Epithelial cell of prostate (primary cell): ENCODE results near the gene ABLIM2.

Experiments used
- DNase-seq: peaks from one replicate; pipeline ENCODE4 v3.0.0-alpha.2; 2011; ENCODE audit warnings: low read depth, low spot score
- H3K27ac ChIP-seq: fragments of 450-650 bp; 2 replicates; pipeline ENCODE4 v1.5.1; 2017; ENCODE audit warnings: mild to moderate bottlenecking

Gene ABLIM2

DNA sequence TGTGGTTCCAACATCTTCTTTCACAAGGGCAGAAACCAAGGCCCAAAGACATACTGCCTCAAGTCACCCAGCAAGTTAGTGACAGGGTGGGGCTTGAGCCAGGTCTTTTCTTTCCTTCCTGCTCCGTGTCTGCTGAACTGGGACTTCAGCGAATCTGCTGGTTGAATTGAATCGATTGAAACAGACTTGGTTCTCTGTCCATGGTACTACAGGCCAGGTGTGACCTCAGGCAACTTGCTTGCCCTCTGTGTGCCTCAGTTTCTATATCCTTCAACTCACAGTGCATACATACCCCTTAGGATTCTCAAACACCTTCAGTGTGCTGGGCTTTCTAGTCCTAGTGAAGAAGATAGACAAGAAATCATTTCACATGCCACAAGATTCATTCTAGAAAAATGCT, 2.0 kb upstream of the ABLIM2 start:
- no peak overlapping the region for H3K27ac ChIP-seq
- no peak for DNase-seq

DNA sequence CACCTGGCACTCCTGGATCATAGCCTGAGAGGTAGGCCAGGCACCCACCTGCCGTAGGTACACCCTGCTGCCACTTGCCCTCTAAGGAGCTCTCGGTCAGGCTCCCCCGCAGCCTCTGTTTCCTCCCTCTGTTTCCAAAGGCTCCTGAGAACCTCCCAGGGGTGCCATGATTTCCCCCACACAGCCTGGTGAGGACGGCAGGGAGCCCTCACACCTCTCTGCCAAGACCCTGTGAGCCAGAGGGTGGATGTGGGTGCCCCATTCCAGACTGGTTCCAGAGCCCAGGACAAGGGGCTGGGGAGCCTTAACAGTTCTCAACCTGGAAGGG, 1.6 kb upstream of the ABLIM2 start:
- H3K27ac ChIP-seq, result no peak overlapping the region
- DNase-seq, result no peak

DNA sequence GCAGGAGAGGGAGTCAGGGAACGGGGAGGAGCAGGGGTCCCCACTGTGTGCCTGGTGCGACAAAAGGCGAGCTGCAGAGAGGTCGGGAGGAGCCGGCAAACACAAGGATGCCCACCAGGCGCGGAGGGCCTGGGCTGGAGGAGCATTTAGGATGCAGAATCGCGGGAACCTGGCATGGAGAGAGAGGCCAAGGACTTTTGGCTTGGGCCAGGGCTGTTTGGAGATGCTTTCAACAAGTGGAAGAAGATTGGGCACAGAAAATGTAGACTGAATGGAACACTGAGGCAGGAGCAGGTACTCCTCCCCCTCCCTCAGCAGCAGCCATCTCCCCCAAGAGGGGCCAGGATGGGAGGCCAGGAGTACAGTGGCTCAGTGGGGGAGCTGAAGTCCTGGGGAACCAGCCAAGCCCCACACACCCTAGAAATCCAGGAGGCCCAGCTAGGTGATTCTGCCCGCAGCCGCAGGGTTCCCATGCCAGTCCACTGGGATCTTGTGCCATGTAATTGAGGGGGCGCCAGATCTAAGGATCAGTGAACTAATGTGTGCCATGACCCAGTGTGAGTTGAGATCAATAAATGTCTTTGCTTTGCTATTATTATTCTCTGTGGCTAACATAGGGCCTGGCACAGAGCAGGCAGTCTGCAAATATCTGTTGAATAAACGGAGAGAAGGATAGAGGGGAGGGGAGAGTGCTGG, 1.1 kb upstream of the ABLIM2 start:
- DNase-seq, result no peak
- H3K27ac ChIP-seq, result no peak overlapping the region

DNA sequence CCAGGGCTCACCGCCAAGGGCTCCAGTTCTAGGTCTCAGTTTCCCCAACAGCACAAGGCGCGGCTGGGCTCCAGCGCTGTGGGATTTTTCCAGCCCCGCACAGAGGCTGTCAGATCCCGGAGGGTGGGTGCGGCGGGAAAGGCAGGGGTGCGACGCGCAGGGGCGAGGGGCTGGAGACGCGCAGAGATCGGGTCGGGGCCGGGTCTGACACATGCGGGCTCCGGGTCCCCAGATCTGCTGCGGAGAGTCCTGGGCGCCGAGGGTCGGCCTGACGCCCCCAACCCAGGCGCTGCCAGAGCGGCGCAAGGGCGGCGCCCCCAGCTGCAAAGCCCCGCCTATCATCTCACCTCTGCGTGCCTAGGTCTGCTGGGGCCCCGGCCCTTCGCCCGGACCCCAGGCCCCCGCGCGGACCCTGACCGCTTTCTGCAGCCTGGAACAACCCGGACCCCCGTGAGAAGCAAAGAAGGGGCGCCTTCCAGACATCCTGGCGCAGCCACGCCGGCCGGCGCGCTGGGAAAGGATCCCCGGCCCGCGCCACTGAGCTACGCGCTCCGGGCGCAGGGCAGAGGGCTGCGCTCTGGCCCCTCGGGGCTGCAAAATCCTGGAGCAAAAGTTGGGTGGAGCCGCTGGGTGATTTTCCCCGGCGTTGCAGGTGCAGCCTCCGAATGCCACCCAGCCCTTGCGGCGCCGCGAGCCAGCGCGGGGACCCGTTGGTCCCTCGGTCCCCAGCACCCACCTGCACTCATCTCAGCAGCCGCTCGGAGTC, 486 bp downstream of the ABLIM2 start:
- no peak overlapping the region for H3K27ac ChIP-seq
- DNase-seq, result no peak

DNA sequence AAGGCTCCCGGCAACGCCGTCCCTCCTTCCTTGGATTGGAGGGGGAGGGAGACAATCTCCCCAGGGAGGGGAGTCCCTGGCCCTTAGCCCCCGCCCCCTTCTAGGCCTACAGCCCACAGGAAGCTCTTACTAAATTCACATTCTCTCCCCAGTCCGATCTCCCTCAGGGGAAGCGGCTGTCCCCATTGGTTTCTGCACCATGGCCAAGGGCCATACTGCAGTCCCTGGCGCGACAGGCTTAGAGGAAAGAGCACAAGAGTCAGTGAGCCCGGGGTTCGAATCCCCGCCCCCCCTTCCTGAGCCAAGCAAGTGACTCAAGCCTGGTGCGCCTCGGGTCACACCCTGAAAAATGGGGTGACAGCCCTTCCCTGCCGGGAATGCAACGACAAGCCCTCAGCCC, 1.1 kb downstream of the ABLIM2 start:
- H3K27ac ChIP-seq, result no peak overlapping the region
- DNase-seq, result no peak

DNA sequence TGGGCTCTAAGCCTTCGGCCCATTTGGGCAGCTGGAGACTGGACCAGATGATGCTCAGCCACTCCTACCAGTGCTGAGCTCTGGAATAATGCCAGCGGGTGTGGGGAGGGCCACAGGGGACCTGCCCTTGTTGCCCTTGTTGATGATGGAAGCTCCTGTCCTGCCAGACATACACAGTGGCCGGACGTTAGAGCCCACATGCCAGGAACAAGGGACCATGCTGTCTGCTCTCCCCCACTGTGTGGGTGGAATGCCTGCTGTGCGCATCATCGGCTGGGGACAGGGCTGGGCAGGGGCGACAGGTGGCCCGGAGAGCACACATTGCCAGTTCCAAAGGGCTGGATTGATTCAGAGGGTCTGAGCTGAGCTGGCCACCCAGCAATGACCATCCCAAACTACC, 2.0 kb downstream of the ABLIM2 start:
- no peak overlapping the region for H3K27ac ChIP-seq
- DNase-seq, result no peak

DNA sequence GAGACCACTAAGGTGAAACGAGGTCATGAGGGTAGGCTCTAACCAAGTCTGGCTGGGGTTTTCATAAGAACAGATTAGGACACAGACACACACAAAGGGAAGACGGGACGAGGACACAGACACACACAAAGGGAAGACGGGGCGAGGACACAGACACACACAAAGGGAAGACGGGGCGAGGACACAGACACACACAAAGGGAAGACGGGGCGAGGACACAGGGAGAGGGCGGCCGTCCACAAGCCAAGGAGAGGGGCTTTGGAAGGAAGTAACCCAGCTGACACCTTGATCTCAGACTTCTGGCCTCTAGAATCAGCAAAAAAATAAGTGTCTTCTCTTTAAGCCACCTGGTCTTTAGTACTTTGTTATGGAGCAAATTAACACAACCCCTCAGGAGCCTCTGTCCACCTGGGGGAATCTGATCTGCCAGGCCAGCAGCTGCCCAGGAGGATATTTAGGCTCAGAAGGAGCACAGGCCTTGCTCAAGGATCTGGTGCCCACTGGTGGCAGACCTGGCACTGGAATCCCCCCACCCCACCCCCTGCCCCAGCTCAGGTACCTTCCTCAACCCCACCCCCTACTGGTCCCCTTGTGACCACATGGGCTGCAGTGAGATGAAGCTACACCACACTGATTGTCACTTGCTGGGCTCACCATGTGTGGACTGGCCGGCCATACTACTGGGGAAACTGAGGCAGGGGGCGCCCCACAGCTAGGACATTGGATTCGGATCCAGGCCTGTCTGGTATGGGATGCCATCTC, 2.8 kb downstream of the ABLIM2 start:
- H3K27ac ChIP-seq, result no peak overlapping the region
- DNase-seq, result no peak

DNA sequence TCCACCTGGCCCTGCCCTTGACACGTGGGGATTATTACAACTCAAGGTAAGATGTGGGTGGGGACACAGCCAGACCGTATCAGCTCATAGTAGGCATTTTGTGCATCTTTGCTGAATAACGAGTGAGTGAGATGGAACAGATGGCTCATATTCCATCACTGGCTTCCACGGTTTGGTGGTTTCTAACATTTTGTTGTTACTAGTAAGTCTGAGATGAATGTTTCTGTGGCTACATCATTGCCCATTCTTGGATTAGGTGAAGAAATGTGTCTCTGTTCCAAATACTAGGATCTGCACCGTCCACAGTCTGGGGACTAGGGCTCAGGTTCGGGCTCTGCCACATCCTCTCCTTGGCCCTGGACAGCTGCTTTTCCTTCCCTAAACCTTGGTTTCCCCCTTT, 3.6 kb downstream of the ABLIM2 start:
- no peak overlapping the region for H3K27ac ChIP-seq
- DNase-seq, result no peak

DNA sequence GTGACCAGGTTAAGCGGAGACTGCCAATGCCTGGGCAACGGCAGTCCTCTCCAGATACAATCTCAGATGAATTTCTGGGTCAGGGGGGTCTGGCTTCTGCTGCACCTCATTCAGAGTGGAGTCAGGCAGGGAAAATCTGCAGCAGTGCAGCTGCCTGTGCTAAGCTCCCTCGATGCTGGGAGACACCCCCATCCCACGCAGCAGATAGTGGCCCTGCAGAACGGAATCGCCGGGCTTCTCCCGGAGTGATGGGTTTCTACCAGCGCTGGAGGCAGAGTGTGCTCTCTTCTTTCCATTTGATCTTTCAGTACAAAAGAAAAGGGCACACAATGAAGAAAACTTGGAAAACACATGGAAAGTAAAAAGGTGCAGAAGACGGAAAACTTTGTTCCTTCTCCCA, 5.2 kb downstream of the ABLIM2 start:
- H3K27ac ChIP-seq, result no peak overlapping the region
- no peak for DNase-seq

DNA sequence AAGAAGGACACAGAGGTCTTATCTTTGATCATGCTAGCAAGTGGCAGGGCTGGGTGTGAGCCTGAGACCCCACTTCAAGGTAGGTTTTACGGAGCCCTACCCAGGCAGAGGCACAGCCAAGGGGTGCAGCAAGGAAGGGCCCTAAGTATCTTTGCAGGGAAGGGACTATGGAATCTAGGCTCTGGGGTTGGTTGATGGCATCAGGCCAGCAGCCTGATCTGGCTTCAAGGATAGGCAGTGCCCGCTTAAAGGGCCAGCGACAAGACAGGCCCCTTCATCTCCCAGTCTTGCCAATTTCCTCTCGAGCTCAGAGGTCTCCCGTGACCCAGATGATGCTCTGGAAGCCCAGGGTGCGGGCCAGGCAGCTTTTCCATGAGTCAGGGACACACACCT, 5.8 kb downstream of the ABLIM2 start:
- no peak for DNase-seq
- no peak overlapping the region for H3K27ac ChIP-seq

DNA sequence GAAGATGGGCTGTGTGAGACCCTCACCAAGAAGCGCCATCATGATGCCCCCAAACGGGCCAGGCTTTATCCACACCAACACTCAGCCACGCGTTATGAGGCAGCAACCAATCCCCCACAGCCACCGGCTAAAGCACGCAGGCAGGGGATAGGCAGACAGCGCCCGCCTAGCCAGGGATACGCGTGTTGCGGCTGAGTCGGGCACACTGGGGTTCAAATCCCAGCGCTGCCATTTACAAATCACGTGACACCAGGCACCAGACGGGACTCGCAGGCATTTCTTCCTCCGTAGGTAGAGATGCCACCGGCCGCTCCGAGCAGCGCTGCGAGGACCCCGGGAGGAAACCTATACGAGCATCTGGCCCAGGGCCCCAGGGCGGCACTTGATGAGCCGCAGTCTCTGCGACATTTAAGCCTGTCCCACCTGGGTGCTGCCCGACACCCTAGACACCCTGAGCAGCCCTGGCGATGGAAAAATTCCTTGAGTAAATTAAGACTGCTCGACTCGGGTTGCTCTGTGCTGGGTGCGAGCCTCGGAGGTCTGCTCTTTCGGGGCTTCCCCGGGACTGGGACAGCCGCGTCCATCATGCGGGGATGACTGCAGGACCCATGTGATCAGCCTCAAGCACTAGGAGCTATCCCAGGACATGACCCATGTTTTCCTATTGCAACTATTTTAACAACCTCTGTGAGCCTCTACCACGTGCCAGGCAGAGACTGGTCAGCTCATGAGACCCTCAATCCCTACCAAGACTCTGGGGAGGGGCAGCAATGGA, 6.3 kb downstream of the ABLIM2 start:
- H3K27ac ChIP-seq, result no peak overlapping the region
- DNase-seq, result no peak

DNA sequence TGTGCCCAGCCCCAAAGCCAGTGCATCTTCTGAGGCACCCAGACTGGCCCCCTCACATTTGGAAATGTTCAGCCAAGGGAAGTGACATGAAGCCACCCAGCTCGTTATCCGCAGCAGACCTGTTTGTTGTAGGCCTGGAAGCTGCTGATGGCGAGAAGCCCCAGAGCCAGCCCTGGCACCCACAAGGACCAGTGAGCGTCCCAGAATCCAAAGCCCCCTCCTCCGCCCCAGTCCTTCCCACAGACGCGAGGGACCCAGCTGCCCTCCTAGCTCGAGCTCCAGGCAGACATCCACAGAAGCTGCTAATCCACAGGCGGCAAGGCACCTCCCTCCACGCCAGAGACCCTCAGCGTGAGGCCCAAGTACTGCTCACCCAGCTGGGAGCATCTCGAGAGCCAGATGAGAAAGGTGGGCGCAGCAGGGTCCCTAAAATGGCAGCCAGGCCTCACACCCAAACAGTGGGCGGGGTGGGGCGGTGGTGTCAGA, 7.4 kb downstream of the ABLIM2 start:
- no peak for DNase-seq
- H3K27ac ChIP-seq, result no peak overlapping the region

DNA sequence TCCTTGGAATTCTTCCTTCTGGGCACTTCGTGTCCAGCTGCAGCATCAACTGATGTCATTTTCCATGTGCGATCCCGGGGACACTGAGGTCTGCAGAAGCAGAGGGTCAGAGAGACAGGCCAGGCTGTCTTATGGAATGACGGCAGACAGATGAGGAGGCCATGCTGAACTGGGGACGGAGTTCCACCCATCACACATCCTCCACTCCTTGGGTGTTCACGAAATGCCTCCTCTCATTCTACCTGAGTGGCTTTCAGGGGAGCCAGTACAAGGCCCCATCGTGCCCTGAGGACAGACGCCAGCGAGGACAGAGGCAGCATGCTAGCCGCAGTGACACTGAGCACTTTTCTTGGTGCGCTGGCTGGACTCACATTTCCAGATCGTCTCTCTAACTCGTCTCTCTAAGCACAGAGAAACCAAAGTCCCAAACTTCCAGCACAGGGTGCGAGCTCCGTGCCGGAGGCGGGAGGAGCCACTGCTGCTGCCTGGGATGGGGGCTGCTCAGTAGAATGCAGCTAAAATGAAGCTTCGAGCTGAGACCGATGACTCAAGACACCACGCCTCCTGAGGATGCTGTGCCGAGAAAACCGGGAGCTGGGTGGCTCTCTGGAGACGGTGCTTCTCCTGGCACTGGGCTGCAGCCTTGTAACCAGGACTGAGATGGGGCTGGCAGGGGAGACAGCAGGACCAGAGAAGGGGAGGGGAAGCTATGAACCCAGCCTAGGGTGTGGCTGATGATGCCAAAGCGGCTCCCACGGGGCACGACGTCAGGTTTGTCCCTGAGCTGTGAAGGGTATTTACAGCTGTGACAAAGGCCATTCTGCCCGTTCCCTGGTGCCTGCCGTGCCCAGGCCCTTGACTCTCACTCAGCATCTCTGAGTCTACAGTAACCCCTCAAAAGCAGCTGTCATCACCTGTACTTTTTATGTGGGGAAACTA, 8.2 kb downstream of the ABLIM2 start:
- no peak for DNase-seq
- H3K27ac ChIP-seq, result no peak overlapping the region

DNA sequence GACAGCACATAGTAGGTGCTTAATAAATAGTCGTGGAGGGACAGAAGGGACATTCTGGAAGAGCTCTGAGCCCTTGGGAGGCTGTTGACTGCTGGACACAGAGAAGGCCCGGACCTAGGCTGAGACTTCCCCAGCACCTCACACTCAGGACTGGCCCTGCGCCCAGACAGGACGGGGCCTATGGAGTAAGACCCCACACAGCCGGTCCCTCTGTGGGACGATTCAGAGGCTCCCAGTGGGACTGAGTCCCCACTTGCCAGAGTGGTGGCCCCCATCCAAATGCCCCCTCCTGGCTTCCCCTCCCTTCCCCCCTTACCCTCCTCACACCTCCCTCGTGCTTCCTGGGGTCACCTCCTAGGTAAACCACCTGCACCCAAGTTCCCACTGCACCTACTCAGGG, 8.9 kb downstream of the ABLIM2 start:
- H3K27ac ChIP-seq, result no peak overlapping the region
- no peak for DNase-seq

DNA sequence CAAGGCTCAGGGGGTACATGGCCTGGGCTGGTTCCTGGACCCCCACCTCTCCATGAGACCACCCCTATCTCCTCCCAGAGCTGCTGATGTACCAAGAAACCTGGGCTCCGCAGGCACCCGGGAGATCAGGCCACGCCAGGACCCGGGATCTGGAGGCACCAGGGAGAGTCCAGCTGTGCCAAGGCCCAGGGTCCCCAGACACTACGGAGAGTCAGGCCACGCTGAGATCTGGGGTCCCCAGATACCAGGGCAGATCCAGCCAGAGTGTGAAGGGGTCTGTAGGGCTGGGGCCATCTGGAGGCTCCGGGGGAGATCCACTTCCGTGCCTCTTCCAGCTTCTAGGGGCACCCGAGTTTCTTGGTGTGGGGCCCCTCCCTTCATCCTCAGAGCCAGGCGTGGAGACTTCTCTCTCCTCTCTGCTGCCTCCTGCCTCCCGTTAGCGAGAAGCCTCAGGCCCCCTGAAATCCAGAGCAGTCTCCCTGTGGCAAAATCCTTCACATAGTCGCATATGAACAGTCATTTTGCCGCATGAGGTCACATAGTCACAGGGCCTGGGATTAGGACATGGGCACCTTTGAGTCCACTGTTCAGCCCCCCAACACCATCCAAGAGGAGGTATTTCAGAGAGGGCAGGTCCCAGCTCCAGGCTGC, 9.7 kb downstream of the ABLIM2 start:
- H3K27ac ChIP-seq, result no peak overlapping the region
- DNase-seq, result no peak

DNA sequence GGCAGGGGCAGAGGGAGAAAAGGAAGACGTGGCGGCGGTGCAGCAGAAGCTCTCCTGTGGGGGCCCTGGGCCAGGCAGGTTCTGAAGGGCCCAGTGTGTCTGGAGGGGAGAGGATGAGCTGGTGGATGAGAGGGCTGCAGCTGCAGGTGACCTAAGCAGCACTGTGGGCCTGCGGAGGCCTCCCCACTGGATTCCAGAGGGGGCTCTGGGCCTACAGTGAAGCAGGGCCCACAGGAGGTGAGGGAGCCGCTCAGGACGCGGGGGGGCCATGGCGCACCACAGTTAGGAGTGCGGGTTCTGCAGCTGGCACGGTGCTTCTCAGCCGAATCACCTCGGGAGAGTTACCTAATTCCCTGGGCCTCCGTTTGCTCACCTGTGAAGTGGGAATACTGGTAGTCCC, 10.5 kb downstream of the ABLIM2 start:
- DNase-seq, result no peak
- no peak overlapping the region for H3K27ac ChIP-seq

DNA sequence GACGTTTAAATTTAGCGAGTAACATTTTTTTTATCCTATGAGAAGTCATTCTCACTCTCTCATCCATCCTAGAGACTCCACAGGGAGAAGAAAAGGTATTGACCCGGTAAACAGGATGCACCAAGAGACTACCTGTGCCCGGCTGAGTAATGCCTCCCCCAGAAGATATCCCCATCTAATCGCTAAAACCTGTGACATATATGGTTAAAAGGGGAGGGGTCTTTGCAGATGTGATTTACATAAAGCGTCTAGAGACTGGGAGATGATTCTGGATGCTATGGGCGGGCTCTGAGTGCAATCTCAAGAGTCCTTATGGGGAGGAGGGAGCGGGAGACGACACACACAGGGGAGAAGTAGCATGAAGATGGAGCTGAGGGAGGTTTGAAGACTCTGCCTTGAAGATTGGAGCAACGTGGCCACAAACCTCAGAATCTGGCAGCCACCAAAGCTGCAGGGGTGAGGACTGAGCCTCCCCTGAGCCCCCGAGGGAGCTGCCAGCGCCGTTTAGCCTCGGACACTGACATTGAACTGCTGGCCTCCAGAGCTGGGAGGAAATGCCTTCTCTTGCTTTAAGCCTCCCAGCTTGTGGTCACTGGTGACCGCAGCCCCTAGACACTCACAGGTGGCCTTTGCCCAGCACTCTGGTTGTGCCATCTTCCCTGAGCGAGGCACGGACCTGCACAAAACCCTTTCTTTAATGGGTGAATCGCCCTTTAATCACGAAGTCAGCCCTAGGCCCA, 11.2 kb downstream of the ABLIM2 start:
- no peak overlapping the region for H3K27ac ChIP-seq
- no peak for DNase-seq

DNA sequence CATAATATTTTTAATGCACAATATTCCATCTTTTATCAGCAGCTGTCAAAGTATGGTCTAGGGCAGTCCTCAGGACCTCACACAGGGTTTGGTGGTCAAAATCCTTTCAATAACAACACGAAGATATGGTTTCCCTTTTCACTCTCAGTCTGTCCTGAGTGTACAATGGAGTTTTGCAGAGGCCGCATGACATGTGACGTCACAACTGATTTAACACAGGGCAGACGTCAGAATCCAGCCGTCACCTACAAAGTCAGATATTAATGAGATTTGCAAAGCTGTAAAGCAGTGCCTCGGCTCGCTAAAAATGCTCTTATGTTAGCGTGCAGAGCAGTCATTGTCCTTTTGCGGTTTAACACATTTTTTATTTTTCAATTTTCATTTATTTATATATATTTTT, 12.5 kb downstream of the ABLIM2 start:
- H3K27ac ChIP-seq, result no peak overlapping the region
- DNase-seq, result no peak
